HT-29 (cell line): ENCODE measurements around the gene CAMTA1. TPM values are rescaled to one million over a fixed set of nuclear protein-coding genes. Genes with fewer than 3 reads are reported as not detected.

ENCODE experiments used
- DNase-seq: peaks from one replicate; pipeline ENCODE4 v3.0.0-alpha.2; 2015; ENCODE audit warnings: low spot score
- total RNA-seq: library from RNA; depleted of rRNA; stranded (reverse); fragments of >200 nt; shearing (Covaris generic); gene quantifications from 2 replicates; pipeline ENCODE4 v1.2.3, GENCODE V29; 2014

The CAMTA1 gene
- total RNA-seq, 1 experiment from 2014 or later: 62.2 TPM

DNA sequence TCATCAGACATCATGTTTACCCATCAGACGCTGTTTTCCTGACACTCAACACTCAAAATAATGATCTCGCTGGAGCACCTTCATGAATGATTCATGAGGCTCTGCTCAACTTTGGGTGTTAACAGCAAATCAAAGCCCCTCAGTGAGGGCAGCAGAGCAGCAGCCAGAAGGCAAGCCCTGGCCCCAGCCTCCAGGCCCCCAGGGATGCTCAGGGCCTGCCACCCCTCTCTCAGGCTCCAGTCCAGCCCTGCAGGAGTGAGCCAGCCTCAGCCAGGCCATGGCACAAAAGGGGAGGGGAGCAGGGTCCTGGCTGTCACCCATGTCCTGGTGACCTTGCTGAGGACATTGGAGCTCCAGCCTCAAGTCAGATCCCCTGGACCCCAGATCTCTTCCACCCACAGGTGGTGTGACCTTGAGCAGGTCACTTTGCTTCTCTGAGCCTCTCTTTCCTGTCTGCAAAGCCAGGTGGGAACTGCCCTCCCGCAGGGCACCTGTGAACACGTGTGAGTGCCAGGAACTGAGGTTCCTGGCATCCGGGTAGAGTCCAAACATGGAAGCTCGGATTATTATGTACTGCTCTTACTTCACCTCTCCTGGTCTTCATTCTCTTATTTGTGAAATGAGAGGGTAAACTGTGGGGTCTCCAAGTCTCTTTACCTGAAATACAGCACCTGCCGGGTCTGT is 824.2 kb downstream of the CAMTA1 start:
- no peak for DNase-seq

DNA sequence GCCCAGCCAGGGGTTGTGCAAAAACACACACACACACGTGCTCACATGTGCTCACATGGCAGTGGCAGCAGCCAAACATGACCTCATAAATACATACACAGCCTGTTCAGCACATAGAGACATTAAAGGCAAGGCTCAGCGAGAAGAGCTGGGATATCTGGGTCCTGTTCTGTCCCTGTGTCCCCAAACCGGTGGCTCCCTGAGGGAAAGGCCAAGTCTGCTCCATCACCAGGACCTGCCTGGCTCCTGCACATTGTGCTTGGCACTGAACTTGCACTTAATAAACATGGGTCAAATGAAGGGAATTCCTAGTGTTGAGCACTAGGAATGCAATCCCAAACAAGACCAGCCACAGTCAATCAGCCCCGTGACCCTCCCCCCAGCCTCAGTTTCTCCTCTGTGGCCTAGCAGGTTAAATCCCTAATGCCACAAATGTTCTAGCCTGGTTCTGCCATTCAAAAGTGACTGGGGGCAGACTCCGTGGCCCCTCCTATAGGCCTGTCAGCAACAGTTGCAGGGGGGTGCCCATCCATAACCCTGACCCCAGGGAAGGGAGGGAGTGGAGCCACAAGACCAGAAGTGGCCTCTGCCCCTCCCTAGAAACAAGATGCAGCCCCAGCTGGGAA is 825.0 kb downstream of the CAMTA1 start:
- no peak for DNase-seq

GRCh38 chr1:7610936-7611335 is 825.7 kb downstream of the CAMTA1 start:
- DNase-seq: no peak

DNA sequence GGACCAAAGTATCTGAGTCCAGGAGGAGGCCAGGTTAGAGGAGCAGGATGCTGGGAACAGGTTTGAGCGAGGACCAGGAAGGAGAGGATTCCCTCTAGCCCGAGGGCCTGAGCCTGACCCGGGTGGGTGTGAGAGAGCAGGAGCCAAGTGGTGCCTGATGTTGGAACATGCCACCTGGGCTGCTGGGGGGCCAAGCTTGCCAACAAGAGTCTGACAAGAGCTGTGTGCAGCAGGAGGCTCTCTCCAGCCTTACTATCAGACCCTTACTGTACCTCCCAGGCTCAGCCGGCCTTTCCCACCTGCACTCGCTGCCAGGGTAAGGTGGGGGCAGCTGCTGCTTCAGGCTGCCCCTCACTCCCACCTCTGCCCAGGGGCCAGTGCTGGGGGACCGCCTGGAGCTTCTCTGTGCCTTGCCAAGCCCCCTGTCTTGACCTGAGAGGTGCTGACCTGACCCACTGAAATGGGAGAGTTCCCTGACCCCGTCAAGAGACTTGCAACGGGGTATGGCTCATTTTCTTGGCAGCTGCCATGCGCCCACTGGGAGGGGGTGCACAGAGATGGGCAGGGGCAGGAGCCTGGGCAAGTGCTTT is 826.3 kb downstream of the CAMTA1 start:
- DNase-seq: no peak

DNA sequence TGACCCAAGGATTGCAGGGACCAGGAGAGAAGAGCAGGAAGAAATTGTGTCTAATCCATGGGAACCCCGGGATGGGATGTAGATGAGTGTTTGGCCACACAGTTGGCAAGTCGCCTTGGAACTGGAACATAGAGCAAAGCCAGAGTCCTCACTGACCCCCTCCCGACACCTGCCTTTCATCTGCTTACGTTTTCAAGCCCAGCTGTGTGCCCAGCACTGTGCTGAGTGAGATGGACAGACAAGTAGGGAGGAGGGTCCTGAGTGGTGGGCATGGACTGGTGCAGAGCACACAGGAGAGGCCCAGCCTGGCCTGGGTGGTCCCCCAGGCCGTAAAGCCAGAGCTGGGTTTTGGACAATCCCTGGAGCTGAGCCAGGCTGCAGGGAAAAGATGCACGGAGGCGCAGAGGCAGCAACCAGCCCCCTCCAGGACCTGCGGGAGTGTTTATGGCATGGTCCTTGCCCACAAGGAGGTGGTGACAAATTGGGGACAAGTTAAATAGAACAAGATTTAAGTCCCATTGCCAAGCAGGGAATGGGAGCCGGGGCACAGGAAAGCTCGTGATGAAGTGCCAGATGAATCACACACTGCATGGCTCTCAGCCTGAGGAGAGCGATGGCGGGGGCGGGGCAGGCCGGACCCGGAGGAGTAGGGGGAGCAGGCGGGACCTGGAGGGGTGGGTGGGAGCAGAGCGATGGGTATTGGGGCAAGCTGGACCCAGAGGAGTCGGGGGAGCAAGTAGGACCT is 828.0 kb downstream of the CAMTA1 start:
- no peak for DNase-seq

GRCh38 chr1:7613851-7614205 is 828.6 kb downstream of the CAMTA1 start:
- DNase-seq: no peak

DNA sequence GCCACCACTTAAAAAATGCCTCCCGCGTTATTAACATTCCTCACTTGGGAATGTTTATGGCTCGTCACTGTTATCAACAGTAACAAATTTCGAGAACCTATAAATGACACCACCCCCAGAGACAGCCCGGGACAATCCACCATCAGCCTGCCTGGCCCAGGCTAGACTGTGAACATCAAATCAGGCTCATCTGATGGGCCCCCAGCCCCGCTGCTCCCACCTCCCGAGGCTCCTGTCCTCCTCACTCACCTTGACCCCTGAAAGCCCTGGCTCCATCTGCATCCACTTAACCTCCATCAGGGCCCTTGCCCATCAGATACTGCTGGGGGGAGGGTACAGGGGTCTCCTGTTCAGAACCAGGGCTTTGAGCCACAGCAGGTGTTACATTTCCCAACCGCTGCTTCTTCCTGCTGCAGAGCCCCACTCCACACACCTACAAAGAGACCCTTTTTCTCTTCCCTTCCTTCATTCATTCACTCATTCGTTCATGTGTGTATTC is 829.4 kb downstream of the CAMTA1 start:
- no peak for DNase-seq

- no peak for DNase-seq
Measured at GRCh38 chr1:7615138-7615537, 829.9 kb downstream of the CAMTA1 start.

DNA sequence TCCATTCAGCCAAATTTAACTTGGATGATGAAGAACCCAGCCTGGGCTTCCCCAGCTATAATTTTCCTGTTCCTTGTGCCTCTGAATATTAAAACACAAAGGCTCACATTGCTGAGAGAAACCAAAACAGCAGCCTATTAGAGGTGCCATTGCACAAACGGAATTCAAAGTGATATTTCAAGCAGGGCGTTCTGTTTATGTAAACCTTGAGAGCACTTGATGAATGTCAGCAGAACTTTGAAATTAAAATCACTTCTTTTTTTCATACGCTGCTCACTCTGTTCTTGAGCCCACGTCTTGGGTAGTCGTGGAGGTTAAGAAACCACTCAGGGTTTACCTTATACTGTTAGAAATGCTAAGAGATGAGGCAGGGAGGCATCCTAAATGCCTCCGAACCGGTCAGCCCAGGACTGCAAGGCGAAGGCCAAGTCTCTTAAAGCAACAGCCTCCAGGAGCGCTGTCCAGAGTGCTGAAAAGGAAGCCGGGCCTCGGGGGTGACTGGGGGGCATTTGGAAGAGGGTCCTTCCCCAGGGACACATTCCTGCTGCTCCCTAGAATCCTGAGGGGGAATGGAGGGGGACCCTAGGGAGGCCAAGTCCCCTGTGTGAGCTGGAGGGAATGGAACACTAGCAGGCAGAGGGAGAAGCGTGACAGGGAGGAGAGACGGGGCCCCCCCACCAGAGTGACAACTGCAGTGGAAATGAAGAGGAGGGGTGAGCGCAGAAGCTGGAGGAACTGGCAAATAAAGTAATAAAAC is 831.0 kb downstream of the CAMTA1 start:
- DNase-seq: peak; percentile 16

DNA sequence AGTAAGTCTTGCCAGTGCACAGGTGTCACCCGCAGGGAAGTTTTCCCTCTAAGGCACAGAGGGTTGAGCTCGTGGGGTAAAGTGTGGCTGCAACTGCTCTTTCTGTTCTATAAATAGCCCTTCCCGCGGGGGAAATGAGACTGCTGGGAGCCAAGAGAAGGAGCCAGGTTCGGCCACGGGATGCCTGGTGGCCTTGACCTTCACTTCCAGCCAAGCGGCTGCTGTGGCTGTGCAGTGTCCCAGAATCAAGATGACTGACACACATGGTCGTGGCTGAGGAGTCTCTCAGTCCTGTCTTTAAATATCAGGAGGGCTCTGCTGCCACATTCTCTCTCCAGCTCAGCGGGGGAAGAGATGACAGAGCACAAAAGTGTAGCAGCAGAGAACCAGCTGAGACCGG is 831.7 kb downstream of the CAMTA1 start:
- DNase-seq: no peak

DNA sequence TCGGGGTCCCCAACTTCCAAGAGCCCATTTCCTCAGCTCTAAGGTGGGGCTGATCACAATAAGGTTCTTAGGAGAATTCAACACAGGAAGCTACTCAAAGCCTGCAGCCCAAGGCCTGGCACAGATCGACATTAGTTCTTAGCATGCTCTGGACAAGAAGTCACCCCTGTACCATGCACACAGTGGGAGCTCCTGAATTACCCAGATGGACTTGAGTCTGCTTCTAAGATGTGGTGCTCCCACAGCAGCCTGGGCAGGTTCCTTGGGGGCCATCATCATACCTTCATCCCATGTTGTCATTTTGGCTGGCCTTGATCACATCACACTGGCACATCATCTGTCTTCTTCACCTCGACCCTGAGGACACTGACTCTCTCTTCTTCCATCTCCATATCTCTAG is 832.6 kb downstream of the CAMTA1 start:
- DNase-seq: no peak

- DNase-seq: no peak
Measured at GRCh38 chr1:7620196-7620595, 834.9 kb downstream of the CAMTA1 start.

- DNase-seq: no peak
Measured at GRCh38 chr1:7621334-7622219, 836.3 kb downstream of the CAMTA1 start.

DNA sequence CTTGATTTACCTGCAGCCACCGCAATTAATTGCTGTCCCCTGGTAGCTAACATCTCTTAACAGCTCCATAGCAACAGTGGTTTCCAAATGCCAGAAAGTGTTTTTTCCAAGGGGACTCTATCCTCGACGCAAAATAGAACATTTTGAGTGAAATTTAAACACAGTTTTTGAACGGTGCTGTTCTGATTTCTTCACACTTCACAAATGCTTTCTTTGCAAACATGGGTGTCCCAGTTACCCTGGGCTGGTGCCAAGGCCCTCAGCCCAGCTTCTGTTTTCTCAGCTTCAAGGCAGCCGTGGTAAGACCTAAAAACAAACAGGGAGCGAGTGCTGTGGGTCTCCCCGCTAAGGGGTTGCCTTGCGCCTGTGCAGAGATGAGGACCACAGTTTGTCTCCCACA is 838.6 kb downstream of the CAMTA1 start:
- DNase-seq: no peak

GRCh38 chr1:7624791-7625355 is 839.6 kb downstream of the CAMTA1 start:
- DNase-seq: no peak

DNA sequence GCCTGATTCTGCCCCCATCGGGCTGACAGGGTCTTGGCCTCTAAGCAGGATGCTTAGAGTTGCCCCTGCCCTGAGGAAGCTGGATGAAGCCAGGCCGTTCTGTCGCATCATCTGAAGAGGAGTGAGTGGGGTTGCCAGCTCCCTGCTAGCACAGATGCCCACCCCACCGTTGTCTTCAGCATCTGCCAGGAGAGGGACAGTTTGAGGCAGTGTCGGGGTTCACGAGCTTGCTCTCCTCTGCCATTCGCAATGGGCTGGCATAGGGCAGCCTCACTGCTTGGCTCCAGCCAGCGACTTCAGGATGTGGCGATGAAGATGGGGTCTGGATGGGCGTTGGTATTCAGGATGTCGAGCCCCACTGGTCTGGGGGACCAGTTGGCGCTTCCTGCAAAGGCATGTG is 840.1 kb downstream of the CAMTA1 start:
- no peak for DNase-seq

GRCh38 chr1:7628273-7628672 is 843.0 kb downstream of the CAMTA1 start:
- DNase-seq: no peak

- DNase-seq: no peak
Measured at GRCh38 chr1:7629011-7629410, 843.8 kb downstream of the CAMTA1 start.

DNA sequence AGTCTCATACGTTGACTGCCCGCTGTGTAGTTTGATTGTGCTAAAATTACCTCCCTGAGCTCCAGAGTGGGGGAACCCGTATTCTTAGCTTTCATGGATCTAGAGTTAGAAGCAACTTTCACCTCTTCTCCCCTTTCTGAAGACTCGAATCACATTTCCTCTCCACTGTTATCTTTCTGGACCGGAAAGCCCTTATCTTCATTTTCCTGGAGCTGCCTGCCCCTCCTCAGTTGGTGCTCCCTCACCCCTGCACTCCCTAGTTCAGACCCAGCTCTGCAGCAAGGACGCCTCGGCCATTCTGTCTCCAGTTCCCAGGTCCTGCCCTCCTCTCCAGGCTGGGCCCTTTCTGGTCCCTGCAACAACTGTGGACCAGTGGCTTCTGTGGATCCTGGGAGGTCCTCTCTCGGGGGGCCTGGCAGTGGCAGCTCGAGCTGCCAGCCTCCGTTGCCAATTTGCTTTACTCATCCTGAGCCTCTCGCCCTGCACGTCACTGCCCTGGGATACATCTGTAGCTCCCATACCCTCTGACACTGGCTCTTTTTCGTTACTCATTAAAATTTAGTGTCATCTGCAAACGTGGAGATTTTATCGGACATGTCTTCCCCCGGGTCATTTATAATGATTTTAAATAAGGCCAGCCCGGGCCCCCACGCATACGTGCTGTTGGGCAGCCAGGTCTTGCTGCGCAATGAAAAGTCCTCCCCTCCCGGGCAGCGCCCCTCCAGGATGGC is 844.4 kb downstream of the CAMTA1 start:
- DNase-seq: no peak

- DNase-seq: no peak
Measured at GRCh38 chr1:7630378-7630777, 845.1 kb downstream of the CAMTA1 start.
